Suprapubic skin (tissue), 3 donors: ENCODE data around the gene CLBA1.

Experiments
- CTCF ChIP-seq, 2 donors: fragments of 200-600 bp in 1 of 2; fragments of 450-650 bp in 1 of 2; sonication (generic) in 1 of 2; IDR thresholded peaks; one replicate each; pipeline ENCODE4 v1.5.1; 2016 to 2019; ENCODE audit warnings: antibody characterized with exemption in 2 of 2, mild to moderate bottlenecking in 1 of 2, moderate library complexity in 1 of 2
- EP300 ChIP-seq: sonication (generic); formaldehyde crosslinking; IDR thresholded peaks from one replicate; pipeline ENCODE4 v1.6.1; 2017; ENCODE audit warnings: antibody characterized with exemption

GRCh38 chr14:104954746-104955395 lies 30.7 kb upstream of the CLBA1 start:
- TF ChIP-seq EP300 (no peak), CTCF (IDR thresholded peaks at IDR 0.05) (no peak)
